ENCODE measurements around the gene PRRT1.

DNA sequence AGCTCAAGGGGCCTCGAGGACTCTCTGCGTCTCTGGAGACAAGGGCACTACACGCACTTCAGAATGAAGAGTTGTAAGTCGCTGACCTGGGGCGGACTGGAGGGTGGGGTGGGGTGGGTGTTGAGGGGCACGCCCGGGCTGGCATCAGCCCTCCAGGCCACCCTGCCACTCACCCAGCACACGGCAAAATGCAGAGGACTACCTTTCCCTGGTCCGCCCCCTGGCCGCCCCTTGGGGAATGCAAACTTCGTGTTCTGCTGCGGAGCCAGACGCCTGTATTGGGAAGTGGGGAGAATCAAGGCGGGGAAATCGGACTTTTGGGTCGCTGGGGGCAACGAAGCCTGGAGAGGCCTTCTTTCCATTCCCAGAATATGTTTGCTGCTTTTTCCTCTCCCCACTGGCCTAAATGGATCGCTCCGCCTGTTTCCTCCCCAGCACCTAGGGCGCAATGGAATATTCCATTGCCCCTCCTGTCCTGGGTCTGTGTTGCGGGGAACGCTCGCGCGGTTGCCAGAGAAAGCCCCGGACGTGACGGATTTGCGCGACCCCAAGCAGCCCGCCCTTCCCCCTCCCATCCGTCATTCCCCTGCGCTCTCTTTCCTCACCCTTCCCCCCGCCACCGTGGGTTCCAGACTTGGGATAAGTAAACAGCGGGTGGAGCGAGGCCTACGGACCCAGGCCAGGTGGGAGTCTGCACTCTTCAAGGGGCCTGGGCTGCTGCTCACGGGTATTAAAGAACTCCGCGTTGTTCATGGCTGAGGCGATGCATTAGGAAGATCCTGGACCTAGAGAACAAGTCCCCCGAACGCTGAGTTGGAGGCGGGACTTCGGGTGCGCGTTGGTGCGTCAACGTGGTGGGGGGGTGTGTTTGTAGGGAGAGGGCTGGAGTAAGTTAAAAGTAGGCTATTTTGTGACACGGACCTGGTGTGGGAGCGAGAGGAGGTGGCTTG, 2.1 kb upstream of the PRRT1 start, which contains the start of gene PPT2:
- TF ChIP-seq, protein P1, sequence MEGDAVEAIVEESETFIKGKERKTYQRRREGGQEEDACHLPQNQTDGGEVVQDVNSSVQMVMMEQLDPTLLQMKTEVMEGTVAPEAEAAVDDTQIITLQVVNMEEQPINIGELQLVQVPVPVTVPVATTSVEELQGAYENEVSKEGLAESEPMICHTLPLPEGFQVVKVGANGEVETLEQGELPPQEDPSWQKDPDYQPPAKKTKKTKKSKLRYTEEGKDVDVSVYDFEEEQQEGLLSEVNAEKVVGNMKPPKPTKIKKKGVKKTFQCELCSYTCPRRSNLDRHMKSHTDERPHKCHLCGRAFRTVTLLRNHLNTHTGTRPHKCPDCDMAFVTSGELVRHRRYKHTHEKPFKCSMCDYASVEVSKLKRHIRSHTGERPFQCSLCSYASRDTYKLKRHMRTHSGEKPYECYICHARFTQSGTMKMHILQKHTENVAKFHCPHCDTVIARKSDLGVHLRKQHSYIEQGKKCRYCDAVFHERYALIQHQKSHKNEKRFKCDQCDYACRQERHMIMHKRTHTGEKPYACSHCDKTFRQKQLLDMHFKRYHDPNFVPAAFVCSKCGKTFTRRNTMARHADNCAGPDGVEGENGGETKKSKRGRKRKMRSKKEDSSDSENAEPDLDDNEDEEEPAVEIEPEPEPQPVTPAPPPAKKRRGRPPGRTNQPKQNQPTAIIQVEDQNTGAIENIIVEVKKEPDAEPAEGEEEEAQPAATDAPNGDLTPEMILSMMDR (IDR thresholded peaks at IDR 0.05) = peak in 3 of 4 experiments; percentile 35 to 45 (median 45)
- peak; percentile 12 to 38 for TF ChIP-seq POLR2A (IDR thresholded peaks at IDR 0.05)
